ENCODE data around the gene C6orf89. TPM values are rescaled to one million over a fixed set of nuclear protein-coding genes. Genes with fewer than 3 reads are reported as not detected.

C6orf89 gene
- total and polyA plus RNA-seq, 8 donors = 11.6 to 39.2 (median 30.6) TPM

Other genes starting within 250 kb of the C6orf89 start
- 100 to 1,000 TPM in 2 of 6 donors, 10 to 100 TPM in 4; 32.5 to 178 (median 53.2) TPM for gene CDKN1A, start 207.2 kb upstream of the C6orf89 start, total RNA-seq
- 10 to 100 TPM; 22.3 to 42.2 TPM for gene CDKN1A, start 207.2 kb upstream of the C6orf89 start, polyA plus RNA-seq
- under 1 TPM in 5 of 6 donors, not detected in 1; 0.04 to 0.09 (median 0.09) TPM for gene RAB44, start 188.1 kb upstream of the C6orf89 start, total RNA-seq
- gene RAB44, start 188.1 kb upstream of the C6orf89 start, polyA plus RNA-seq = under 1 TPM; 0.04 to 0.14 TPM
- gene CPNE5, start 46.5 kb upstream of the C6orf89 start, total RNA-seq = 1 to 10 TPM in 1 of 6 donors, under 1 TPM in 5; 0.19 to 1.5 (median 0.34) TPM
- 1 to 10 TPM in 1 of 2 donors, under 1 TPM in 1; 0.80 to 1.2 TPM for gene CPNE5, start 46.5 kb upstream of the C6orf89 start, polyA plus RNA-seq
- gene PPIL1, start 11.1 kb upstream of the C6orf89 start, total RNA-seq = 10 to 100 TPM in 3 of 6 donors, 1 to 10 TPM in 3; 5.1 to 13.1 (median 8.5) TPM
- gene PPIL1, start 11.1 kb upstream of the C6orf89 start, polyA plus RNA-seq = 1 to 10 TPM; 7.7 to 9.7 TPM
- 1 to 10 TPM in 2 of 6 donors, under 1 TPM in 4; 0.23 to 6.9 (median 0.72) TPM for gene PI16, start 68.8 kb downstream of the C6orf89 start, total RNA-seq
- 1 to 10 TPM; 3.0 to 7.3 TPM for gene PI16, start 68.8 kb downstream of the C6orf89 start, polyA plus RNA-seq
- gene MTCH1, start 100.2 kb downstream of the C6orf89 start, total RNA-seq = 100 to 1,000 TPM in 2 of 6 donors, 10 to 100 TPM in 4; 83.6 to 102 (median 87.2) TPM
- gene MTCH1, start 100.2 kb downstream of the C6orf89 start, polyA plus RNA-seq = 100 to 1,000 TPM in 1 of 2 donors, 10 to 100 TPM in 1; 66.8 to 146 TPM
- gene FGD2, start 119.7 kb downstream of the C6orf89 start, total RNA-seq = 10 to 100 TPM in 1 of 6 donors, 1 to 10 TPM in 4, under 1 TPM in 1; 0.98 to 13.2 (median 3.3) TPM
- gene FGD2, start 119.7 kb downstream of the C6orf89 start, polyA plus RNA-seq = 1 to 10 TPM; 1.7 to 3.2 TPM

Measured in pancreas (tissue), 8 donors.